Omental fat pad (tissue), 4 donors: ENCODE data around the gene TP73. TPM values are rescaled to one million over a fixed set of nuclear protein-coding genes. Genes with fewer than 3 reads are reported as not detected.

Source experiments
- ATAC-seq: fragments of 150-250 bp; one replicate; pipeline ENCODE4 v1.9.1; 2016; ENCODE audit warnings: mild to moderate bottlenecking, moderate library complexity; ENCODE audit not compliant: low FRiP score
- DNase-seq: peaks from one replicate; pipeline ENCODE4 v3.0.0-alpha.2; 2019; ENCODE audit warnings: low spot score
- total RNA-seq, 4 donors: library from RNA; depleted of rRNA; stranded (reverse); fragments of >200 nt; gene quantifications; one replicate each; pipeline ENCODE4 v1.1.0, GENCODE V29; 2016
- TF ChIP-seq, protein P1 (sequence below), 3 donors: fragments of 450-650 bp; IDR thresholded peaks; one replicate each; pipeline ENCODE4 v1.5.1; 2016 to 2017; ENCODE audit warnings: antibody characterized with exemption in 3 of 3, mild to moderate bottlenecking in 3 of 3, moderate library complexity in 2 of 3

The TP73 gene
- total RNA-seq, 4 donors from 2014 or later = not detected

DNA sequence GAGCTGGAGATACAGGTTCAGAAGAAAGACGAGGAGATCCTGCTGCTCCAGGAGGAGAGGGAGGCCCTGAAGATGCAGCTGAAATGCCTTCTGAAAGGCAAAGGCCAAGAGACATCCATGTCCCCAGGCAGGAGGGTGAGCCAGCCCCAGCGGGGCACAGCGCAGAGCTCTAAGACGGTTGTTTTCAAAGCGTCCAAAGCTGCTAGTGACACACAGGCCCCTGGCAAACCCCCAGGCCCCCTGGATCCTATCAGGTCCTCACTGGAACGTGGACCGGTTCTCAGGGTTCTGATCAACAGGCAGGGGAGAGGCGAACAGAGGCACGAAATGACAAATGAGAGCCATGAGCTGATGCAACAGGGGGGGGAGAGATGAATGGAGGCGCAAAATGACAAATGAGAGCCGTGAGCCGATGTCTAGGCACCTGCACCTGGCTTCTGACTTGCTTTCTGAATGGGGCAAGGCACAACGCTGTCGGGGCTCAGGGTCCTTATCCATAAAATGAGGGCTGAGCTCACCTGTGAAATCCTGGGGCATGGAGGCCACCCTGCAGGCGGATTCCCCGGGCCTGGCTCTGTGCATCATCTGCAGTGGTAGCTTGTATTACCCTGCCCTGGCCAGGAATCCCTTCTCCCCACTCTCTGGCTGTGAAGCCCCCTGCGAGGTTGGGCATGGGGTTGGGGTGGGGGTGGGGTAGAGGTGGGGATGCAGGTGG is 109.1 kb downstream of the TP73 start:
- TF ChIP-seq, protein P1, sequence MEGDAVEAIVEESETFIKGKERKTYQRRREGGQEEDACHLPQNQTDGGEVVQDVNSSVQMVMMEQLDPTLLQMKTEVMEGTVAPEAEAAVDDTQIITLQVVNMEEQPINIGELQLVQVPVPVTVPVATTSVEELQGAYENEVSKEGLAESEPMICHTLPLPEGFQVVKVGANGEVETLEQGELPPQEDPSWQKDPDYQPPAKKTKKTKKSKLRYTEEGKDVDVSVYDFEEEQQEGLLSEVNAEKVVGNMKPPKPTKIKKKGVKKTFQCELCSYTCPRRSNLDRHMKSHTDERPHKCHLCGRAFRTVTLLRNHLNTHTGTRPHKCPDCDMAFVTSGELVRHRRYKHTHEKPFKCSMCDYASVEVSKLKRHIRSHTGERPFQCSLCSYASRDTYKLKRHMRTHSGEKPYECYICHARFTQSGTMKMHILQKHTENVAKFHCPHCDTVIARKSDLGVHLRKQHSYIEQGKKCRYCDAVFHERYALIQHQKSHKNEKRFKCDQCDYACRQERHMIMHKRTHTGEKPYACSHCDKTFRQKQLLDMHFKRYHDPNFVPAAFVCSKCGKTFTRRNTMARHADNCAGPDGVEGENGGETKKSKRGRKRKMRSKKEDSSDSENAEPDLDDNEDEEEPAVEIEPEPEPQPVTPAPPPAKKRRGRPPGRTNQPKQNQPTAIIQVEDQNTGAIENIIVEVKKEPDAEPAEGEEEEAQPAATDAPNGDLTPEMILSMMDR (IDR thresholded peaks at IDR 0.05) = no peak
- DNase-seq (no peak), ATAC-seq (no peak)

DNA sequence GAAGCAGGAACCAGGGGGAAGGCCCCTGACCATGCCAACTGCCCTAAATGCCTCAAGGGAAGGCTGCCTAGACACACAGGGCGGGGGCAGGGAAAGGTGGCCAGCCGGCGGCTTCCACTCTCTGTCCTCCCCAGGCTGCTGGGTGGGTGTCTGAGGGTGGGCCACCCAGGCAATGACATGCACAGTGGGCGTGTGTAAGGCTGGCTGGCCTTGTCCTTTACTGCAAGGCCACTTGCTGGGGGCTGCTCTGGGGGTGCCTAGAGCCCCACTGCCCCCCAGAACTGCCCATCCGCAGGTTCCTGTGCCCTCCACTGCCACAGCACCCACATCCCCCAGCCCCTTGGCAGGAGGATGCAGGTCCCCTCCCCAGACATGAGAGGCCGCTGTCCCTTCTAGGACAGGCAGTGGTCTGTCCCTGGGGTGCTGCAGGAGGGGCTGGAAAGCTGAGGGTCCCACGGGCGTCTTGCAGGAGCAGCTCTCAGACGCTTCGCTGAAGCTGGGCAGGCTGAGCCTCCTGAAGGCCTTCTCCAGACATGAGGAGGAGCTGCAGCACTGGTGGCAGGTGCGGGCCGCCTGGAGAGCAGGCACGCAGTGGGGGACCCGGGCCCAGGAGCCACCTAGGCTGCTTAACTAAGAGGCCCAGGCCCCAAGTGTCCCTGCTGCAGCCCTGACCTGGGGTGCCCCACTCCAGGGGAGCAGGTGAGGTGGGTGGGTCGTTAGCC is 110.0 kb downstream of the TP73 start:
- TF ChIP-seq, protein P1 (IDR thresholded peaks at IDR 0.05) = no peak
- peak; percentile 22 for ATAC-seq
- no peak for DNase-seq

DNA sequence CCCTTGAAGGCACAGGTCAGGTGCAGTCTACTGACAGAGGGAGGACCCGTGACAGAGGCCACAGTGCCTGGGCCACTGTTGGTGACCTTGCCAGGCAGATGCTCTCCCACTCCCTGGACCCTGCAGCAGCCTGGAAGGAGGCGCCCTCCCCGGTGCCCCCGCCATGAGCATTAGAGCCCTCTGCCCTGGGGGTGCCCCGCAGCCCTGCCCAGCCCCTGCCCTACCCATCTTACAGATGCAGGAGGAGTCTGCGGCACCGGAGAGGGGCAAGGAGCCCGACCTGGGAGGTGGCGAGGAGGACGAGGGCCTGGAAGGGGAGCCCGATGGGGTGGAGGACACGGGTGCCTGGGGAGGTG is 110.5 kb downstream of the TP73 start:
- no peak for DNase-seq
- ATAC-seq = no peak
- TF ChIP-seq, protein P1 (IDR thresholded peaks at IDR 0.05) = no peak

DNA sequence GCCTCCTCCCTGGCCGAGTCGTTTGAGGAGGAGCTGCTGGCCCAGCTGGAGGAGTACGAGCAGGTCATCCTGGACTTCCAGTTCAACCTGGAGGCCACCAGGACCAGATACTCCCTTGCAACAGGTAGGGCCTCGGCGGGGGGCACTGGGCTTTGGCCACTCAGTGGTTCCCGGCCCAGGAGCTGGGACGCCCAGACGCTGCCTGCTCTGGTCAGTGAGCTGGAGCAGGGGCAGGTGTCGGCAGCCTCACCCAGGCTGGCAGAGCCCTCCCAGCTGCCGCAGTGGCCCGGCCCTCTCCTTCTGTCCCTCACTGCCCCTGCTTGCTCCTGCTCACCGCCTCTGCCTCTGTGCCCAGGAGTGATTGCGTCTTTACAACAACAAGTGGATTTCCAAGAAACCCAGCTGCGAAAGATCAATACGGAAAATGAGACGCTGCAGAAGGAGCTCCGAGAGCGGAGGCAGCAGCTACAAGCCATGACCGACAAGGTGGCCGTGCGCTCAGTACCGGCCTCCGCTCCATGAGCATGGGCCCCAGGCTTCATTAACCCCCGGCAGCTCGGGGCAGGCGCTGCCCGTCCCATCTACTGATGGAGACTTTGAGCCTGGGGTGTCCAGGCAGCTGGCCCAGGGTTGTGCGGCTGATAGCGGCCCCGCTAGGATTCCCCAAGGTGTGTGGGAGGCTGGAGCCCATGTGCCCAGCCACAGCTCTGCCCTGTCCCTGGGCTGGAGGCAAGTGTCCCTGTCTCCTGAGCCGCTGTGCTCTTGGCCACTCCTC is 111.2 kb downstream of the TP73 start:
- DNase-seq (no peak), ATAC-seq (no peak)
- TF ChIP-seq, protein P1 (IDR thresholded peaks at IDR 0.05) = no peak

DNA sequence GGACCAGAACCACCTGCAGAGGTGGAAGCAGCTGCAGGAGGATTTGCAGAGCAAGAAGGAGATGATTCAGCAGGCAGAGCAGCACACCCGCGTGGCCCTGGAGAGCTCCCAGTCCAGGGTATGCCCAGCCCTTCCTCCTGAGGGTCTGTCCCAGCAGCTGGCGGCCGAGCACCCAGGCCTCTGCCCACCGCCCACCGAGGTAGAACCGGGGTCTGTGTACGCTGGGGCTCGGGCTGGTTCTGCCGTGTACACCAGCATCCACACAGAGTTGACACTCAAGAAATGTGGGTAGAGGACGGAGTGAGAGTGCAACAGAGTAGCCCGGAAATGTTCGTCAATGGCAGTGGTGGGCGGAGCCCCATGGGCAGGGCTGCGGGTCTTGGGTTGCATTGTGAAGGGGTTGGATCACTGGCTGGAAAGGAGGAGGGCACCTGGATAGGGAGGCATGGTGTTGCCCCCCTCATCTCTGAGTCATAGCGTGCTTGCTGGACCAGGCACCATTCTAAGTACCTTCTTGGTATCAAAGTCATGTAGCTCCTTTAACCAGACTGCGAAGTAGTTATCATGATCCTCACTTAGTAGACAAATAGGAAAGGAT is 115.1 kb downstream of the TP73 start:
- DNase-seq (no peak), ATAC-seq (no peak)
- TF ChIP-seq, protein P1 (IDR thresholded peaks at IDR 0.05) = no peak

DNA sequence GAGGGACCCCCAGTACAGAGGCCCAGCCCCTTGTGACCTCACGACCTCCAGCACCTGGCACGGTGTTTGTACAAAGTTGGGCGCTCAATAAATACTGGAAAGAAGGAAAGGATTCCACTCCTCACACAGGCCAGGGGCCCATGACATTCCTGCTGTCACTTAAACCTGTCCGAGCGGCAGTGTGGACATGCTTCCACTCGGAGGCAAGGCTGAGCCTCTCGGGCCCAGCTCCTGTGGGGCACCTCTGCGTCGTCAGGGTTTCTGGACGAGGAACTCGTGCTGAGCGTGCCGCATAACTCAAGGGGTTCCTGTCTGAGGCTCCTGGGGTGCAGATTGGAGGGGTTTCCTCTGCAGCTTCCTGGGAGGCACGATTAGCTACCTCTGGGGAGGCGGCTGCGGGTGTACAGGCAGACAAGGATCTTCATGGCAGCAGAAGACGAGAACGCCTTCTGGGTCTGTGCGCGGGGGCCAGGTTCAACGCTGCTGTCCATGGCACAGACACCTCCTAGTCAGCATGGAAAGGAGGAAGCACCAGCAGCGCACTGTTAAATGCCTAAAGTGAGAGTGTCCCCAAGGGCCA is 116.6 kb downstream of the TP73 start:
- no peak for ATAC-seq
- TF ChIP-seq, protein P1 (IDR thresholded peaks at IDR 0.05) = no peak

More for the DNA sequence above, 116.6 kb downstream of the TP73 start:
- no peak for DNase-seq
